Naive thymus-derived CD4-positive, alpha-beta T cell (primary cell): ENCODE data around the gene SLC35G2. TPM values are rescaled to one million over a fixed set of nuclear protein-coding genes. Genes with fewer than 3 reads are reported as not detected.
A peak's percentile ranks its signal among the peaks of the same experiment; 100 is the strongest.

Experiments used
- ATAC-seq: fragments of 150-1000 bp; cut with Tn5 transposase; 2 replicates; pipeline ENCODE4 v1.10.0; 2021; ENCODE audit warnings: mild to moderate bottlenecking, moderate library complexity
- CTCF ChIA-PET: fragments of 350-600 bp; sonication (Branson Sonifier 250); formaldehyde crosslinking; loops from one replicate; lab custom pipeline; 2021; ENCODE audit warnings: antibody characterized with exemption; lab: Charles Lee
- POLR2A ChIA-PET: fragments of 350-600 bp; sonication (Branson Sonifier 250); formaldehyde crosslinking; loops from one replicate; lab custom pipeline; 2021; ENCODE audit warnings: antibody characterized with exemption, inconsistent platforms; lab: Charles Lee
- DNase-seq, 9 donors: peaks; one replicate each; pipeline versions ENCODE4 v3.0.0 to v3.0.0-alpha.2; 2020 to 2022; ENCODE audit warnings: mixed read lengths in 1 of 9
- H3K27ac ChIP-seq: one replicate; pipeline ENCODE4 v1.7.0; 2013; ENCODE audit warnings: mild to moderate bottlenecking, low read depth, low read length, moderate library complexity
- H3K27me3 ChIP-seq, 2 donors: one replicate each; pipeline ENCODE4 v1.7.0; 2013; ENCODE audit warnings: low read length in 2 of 2, mild to moderate bottlenecking in 2 of 2, moderate library complexity in 2 of 2; ENCODE audit not compliant: control insufficient read depth in 2 of 2, insufficient read depth in 2 of 2
- H3K36me3 ChIP-seq, 3 experiments: 1 replicate in 2 of 3; 2 replicates in 1 of 3; pipeline ENCODE4 v1.7.0; 2013; ENCODE audit warnings: low read length in 3 of 3, mild to moderate bottlenecking in 3 of 3, moderate library complexity in 1 of 3; ENCODE audit not compliant: insufficient read depth in 3 of 3, control insufficient read depth in 2 of 3
- H3K4me1 ChIP-seq, 2 donors: one replicate each; pipeline ENCODE4 v1.7.0; 2013; ENCODE audit warnings: low read length in 2 of 2, mild to moderate bottlenecking in 2 of 2, moderate library complexity in 1 of 2; ENCODE audit not compliant: control insufficient read depth in 2 of 2, insufficient read depth in 2 of 2
- H3K4me3 ChIP-seq: 2 replicates; pipeline ENCODE4 v1.7.0; 2013; ENCODE audit warnings: mild to moderate bottlenecking, low read length
- H3K9me3 ChIP-seq, 3 experiments: 1 replicate in 2 of 3; 2 replicates in 1 of 3; pipeline ENCODE4 v1.7.0; 2013; ENCODE audit warnings: low read length in 3 of 3; ENCODE audit not compliant: control insufficient read depth in 2 of 3
- H3K27ac Mint-ChIP-seq, 9 donors: one replicate each; pipeline ENCODE4 v1.8.0; 2020 to 2022; ENCODE audit warnings: mixed read lengths in 9 of 9, mild to moderate bottlenecking in 8 of 9, moderate library complexity in 5 of 9, inconsistent platforms in 2 of 9
- H3K27me3 Mint-ChIP-seq, 5 donors: one replicate each; pipeline ENCODE4 v1.8.0; 2021 to 2022; ENCODE audit warnings: mixed read lengths in 5 of 5, mild to moderate bottlenecking in 1 of 5
- H3K36me3 Mint-ChIP-seq, 5 donors: one replicate each; pipeline ENCODE4 v1.8.0; 2020 to 2022; ENCODE audit warnings: mixed read lengths in 5 of 5, mild to moderate bottlenecking in 3 of 5, inconsistent platforms in 1 of 5
- H3K4me1 Mint-ChIP-seq, 7 donors: one replicate each; pipeline ENCODE4 v1.8.0; 2020 to 2022; ENCODE audit warnings: mixed read lengths in 7 of 7, mild to moderate bottlenecking in 3 of 7, inconsistent platforms in 1 of 7
- H3K4me3 Mint-ChIP-seq, 10 donors: one replicate each; pipeline ENCODE4 v1.8.0; 2020 to 2022; ENCODE audit warnings: mild to moderate bottlenecking in 10 of 10, mixed read lengths in 10 of 10, moderate library complexity in 6 of 10, inconsistent platforms in 2 of 10
- H3K9me3 Mint-ChIP-seq, 11 donors: one replicate each; pipeline ENCODE4 v1.8.0; 2020 to 2022; ENCODE audit warnings: mixed read lengths in 11 of 11, mild to moderate bottlenecking in 4 of 11, inconsistent platforms in 1 of 11, moderate library complexity in 1 of 11
- intact Hi-C, 2 donors: fragments of 100-400 bp; cut with micrococcal nuclease; formaldehyde crosslinking; loops; one replicate each; pipeline ENCODE4 v1.15.1; 2023
- polyA plus RNA-seq, 2 donors: library from polyadenylated mRNA; unstranded; fragments of 300-500 nt; fragmentation: Illumina TruSeq; gene quantifications; one replicate each; pipeline ENCODE4 v1.2.3, GENCODE V29; 2021
- total RNA-seq, 6 experiments: library from RNA in 5 of 6; stranded (reverse) in 5 of 6; gene quantifications; 1 replicate in 5 of 6; 2 replicates in 1 of 6; pipeline ENCODE4 v1.2.3 and lab custom pipeline; 2021 to 2026

The SLC35G2 gene
- total and polyA plus RNA-seq, 7 experiments from 2014 or later: 0.10 to 0.60 TPM; not detected in 5

GRCh38 chr3:136819392-136819730 is 435 bp downstream of the SLC35G2 start:
- H3K27me3 Mint-ChIP-seq: peaks cover 54 to 69% (median 60%) of the 10 kb centered on the region in 5 donors
- intact Hi-C loops: loop anchor here in 1 of 2 donors (1.0 kb wide), 1 partner anchor 100 kb away; no protein-coding TSS in a partner anchor
- DNase-seq (peak in 2 of 9 donors; percentile 0 to 5), ATAC-seq (peak; percentile 51)
- Histone ChIP-seq H3K4me1 (peaks cover 6 to 10% of the 10 kb centered on the region in 2 donors), H3K36me3 (no peaks in the 10 kb centered on the region), H3K4me3 (peak overlapping the region; percentile 44), H3K9me3 (no peaks in the 10 kb centered on the region), H3K27me3 (peaks cover 0 to 3% of the 10 kb centered on the region in 2 donors), H3K27ac (no peak overlapping the region)
- peaks cover 0 to 7% (median 5%) of the 10 kb centered on the region in 5 donors for H3K36me3 Mint-ChIP-seq
- H3K27ac Mint-ChIP-seq: peak overlapping the region in 1 of 9 donors; percentile 35
- peaks cover 10 to 23% (median 19%) of the 10 kb centered on the region in 7 donors for H3K4me1 Mint-ChIP-seq
- CTCF ChIA-PET: no interaction called here
- H3K9me3 Mint-ChIP-seq: peaks cover 6 to 19% (median 13%) of the 10 kb centered on the region in 11 donors
- H3K4me3 Mint-ChIP-seq: peak overlapping the region; percentile 83 to 94 (median 86)
- POLR2A ChIA-PET: no interaction called here

GRCh38 chr3:136819731-136820679 is 1.1 kb downstream of the SLC35G2 start:
- ATAC-seq (peak; percentile 66), DNase-seq (peak in 6 of 9 donors; percentile 9 to 34 (median 26))
- Mint-ChIP-seq H3K4me3 (peak overlapping the region; percentile 83 to 94 (median 86)), H3K9me3 (peaks cover 6 to 26% (median 15%) of the 10 kb centered on the region in 11 donors), H3K27ac (no peak overlapping the region), H3K36me3 (peaks cover 0 to 7% (median 5%) of the 10 kb centered on the region in 5 donors), H3K27me3 (peaks cover 57 to 70% (median 63%) of the 10 kb centered on the region in 5 donors), H3K4me1 (peaks cover 10 to 23% (median 19%) of the 10 kb centered on the region in 7 donors)
- ChIA-PET POLR2A (no interaction called here), CTCF (no interaction called here)
- intact Hi-C loops: loop anchor here (1.0 to 2.0 kb wide), 3 partner anchors 42 to 99 kb away; partner anchors contain the start of genes NCK1 (in 1 of the 2) and STAG1 (in 1 of the 2)
- Histone ChIP-seq H3K4me1 (peaks cover 6 to 10% of the 10 kb centered on the region in 2 donors), H3K4me3 (peak overlapping the region; percentile 44), H3K36me3 (no peaks in the 10 kb centered on the region), H3K27ac (no peak overlapping the region), H3K27me3 (peaks cover 0 to 3% of the 10 kb centered on the region in 2 donors), H3K9me3 (no peaks in the 10 kb centered on the region)

GRCh38 chr3:136831461-136831860 is 12.5 kb downstream of the SLC35G2 start:
- ChIA-PET POLR2A (no interaction called here), CTCF (no interaction called here)
- Histone ChIP-seq H3K36me3 (no peaks in the 10 kb centered on the region), H3K27ac (no peak overlapping the region), H3K27me3 (peaks cover 0 to 6% of the 10 kb centered on the region in 2 donors), H3K4me3 (no peak overlapping the region), H3K9me3 (no peaks in the 10 kb centered on the region), H3K4me1 (no peaks in the 10 kb centered on the region)
- Mint-ChIP-seq H3K4me3 (no peak overlapping the region), H3K27ac (no peak overlapping the region), H3K4me1 (no peaks in the 10 kb centered on the region), H3K36me3 (peaks cover 0 to 20% (median 4%) of the 10 kb centered on the region in 5 donors), H3K9me3 (peaks cover 0 to 32% (median 14%) of the 10 kb centered on the region in 11 donors), H3K27me3 (peaks cover 16 to 44% (median 42%) of the 10 kb centered on the region in 5 donors)
- ATAC-seq (no peak), DNase-seq (no peak)
- intact Hi-C loops: no loop called here

GRCh38 chr3:136835089-136835812 is 16.3 kb downstream of the SLC35G2 start:
- H3K27ac Mint-ChIP-seq: no peak overlapping the region
- Histone ChIP-seq H3K27ac (no peak overlapping the region), H3K4me3 (no peak overlapping the region), H3K36me3 (no peaks in the 10 kb centered on the region), H3K4me1 (no peaks in the 10 kb centered on the region), H3K9me3 (no peaks in the 10 kb centered on the region), H3K27me3 (no peaks in the 10 kb centered on the region)
- ATAC-seq (no peak), DNase-seq (no peak)
- peaks cover 9 to 20% (median 16%) of the 10 kb centered on the region in 5 donors for H3K27me3 Mint-ChIP-seq
- H3K9me3 Mint-ChIP-seq: peaks cover 0 to 5% (median 0%) of the 10 kb centered on the region in 11 donors
- intact Hi-C loops: no loop called here
- peaks cover 0 to 20% (median 7%) of the 10 kb centered on the region in 7 donors for H3K4me1 Mint-ChIP-seq
- CTCF ChIA-PET: no interaction called here
- H3K36me3 Mint-ChIP-seq: peaks cover 6 to 21% (median 13%) of the 10 kb centered on the region in 5 donors
- no peak overlapping the region for H3K4me3 Mint-ChIP-seq
- POLR2A ChIA-PET: no interaction called here

- H3K9me3 Mint-ChIP-seq: peaks cover 0 to 4% (median 0%) of the 10 kb centered on the region in 11 donors
- POLR2A ChIA-PET: no interaction called here
- peak overlapping the region in 1 of 9 donors; percentile 23 for H3K27ac Mint-ChIP-seq
- Histone ChIP-seq H3K36me3 (no peaks in the 10 kb centered on the region), H3K9me3 (no peaks in the 10 kb centered on the region), H3K27me3 (no peaks in the 10 kb centered on the region), H3K4me1 (no peaks in the 10 kb centered on the region), H3K27ac (no peak overlapping the region), H3K4me3 (no peak overlapping the region)
- CTCF ChIA-PET: interaction anchor here (1.4 kb wide), 1 partner anchor 178 kb away, joined by 3 read pairs; no protein-coding TSS in a partner anchor
- no peak for DNase-seq
- intact Hi-C loops: no loop called here
- H3K36me3 Mint-ChIP-seq: peaks cover 6 to 21% (median 9%) of the 10 kb centered on the region in 5 donors
- H3K4me1 Mint-ChIP-seq: peaks cover 0 to 20% (median 7%) of the 10 kb centered on the region in 7 donors
- H3K4me3 Mint-ChIP-seq: no peak overlapping the region
- H3K27me3 Mint-ChIP-seq: peaks cover 4 to 14% (median 10%) of the 10 kb centered on the region in 5 donors
- ATAC-seq: no peak
Measured at GRCh38 chr3:136835813-136836510, 17.0 kb downstream of the SLC35G2 start.
